Measurements from ENCODE around the gene NR2F1-AS1.
"Not testable (repeated sequence)": the region's sequence is repeated elsewhere in the genome, so short reads cannot be mapped to it uniquely, and the experiment has no call there.

The NR2F1-AS1 gene

GRCh38 chr5:93557021-93557604 is 23.9 kb downstream of the NR2F1-AS1 start:
- DNase-seq (ENCODE audit: low read depth, low spot score) = no peak
- Histone ChIP-seq H3K27ac (ENCODE audit: low read length) (no peak overlapping the region), H3K4me1 (ENCODE audit: control insufficient read depth, insufficient read depth, low read length) (no peaks in the 10 kb centered on the region; the same call in 1 of the 2 replicates), H3K4me3 (ENCODE audit: low read length) (no peak overlapping the region), H3K27me3 (ENCODE audit: control insufficient read depth, insufficient read depth, low read length) (no peaks in the 10 kb centered on the region), H3K36me3 (ENCODE audit: control insufficient read depth, insufficient read depth, low read length) (no peaks in the 10 kb centered on the region), H3K9me3 (ENCODE audit: control insufficient read depth, insufficient read depth, low read length) (no peaks in the 10 kb centered on the region)
- 100% methylated on average over 2 of the region's 2 CpGs for WGBS (ENCODE audit: insufficient coverage, insufficient read length)

- not testable (repeated sequence) for H3K27me3 ChIP-seq (ENCODE audit: control insufficient read depth, insufficient read depth, low read length); H3K4me1 ChIP-seq (ENCODE audit: control insufficient read depth, insufficient read depth, low read length); H3K9me3 ChIP-seq (ENCODE audit: control insufficient read depth, insufficient read depth, low read length); H3K36me3 ChIP-seq (ENCODE audit: control insufficient read depth, insufficient read depth, low read length); DNase-seq (ENCODE audit: low read depth, low spot score); H3K4me3 ChIP-seq (ENCODE audit: low read length); H3K27ac ChIP-seq (ENCODE audit: low read length)
- WGBS (ENCODE audit: insufficient coverage, insufficient read length) = no CpG with 5 or more reads among the region's 3 CpGs
Measured at GRCh38 chr5:93549594-93549993, 31.4 kb downstream of the NR2F1-AS1 start.

GRCh38 chr5:93545872-93546271 is 35.1 kb downstream of the NR2F1-AS1 start:
- H3K27me3 ChIP-seq (ENCODE audit: control insufficient read depth, insufficient read depth, low read length) = no peaks in the 10 kb centered on the region
- no CpG with 5 or more reads among the region's 4 CpGs for WGBS (ENCODE audit: insufficient coverage, insufficient read length)

GRCh38 chr5:93532370-93532769 is 48.6 kb downstream of the NR2F1-AS1 start:
- no peaks in the 10 kb centered on the region for H3K9me3 ChIP-seq (ENCODE audit: control insufficient read depth, insufficient read depth, low read length)
- H3K4me1 ChIP-seq (ENCODE audit: control insufficient read depth, insufficient read depth, low read length) = no peaks in the 10 kb centered on the region
- WGBS (ENCODE audit: insufficient coverage, insufficient read length) = no CpG with 5 or more reads among the region's 4 CpGs
- no peaks in the 10 kb centered on the region for H3K27me3 ChIP-seq (ENCODE audit: control insufficient read depth, insufficient read depth, low read length)
- H3K4me3 ChIP-seq (ENCODE audit: low read length) = no peak overlapping the region
- no peaks in the 10 kb centered on the region for H3K36me3 ChIP-seq (ENCODE audit: control insufficient read depth, insufficient read depth, low read length)
- no peak overlapping the region for H3K27ac ChIP-seq (ENCODE audit: low read length)
- DNase-seq (ENCODE audit: low read depth, low spot score) = no peak

More at GRCh38 chr5:93545872-93546271, 35.1 kb downstream of the NR2F1-AS1 start:
- no peak for DNase-seq (ENCODE audit: low read depth, low spot score)
- Histone ChIP-seq H3K4me3 (ENCODE audit: low read length) (no peak overlapping the region), H3K9me3 (ENCODE audit: control insufficient read depth, insufficient read depth, low read length) (no peaks in the 10 kb centered on the region), H3K36me3 (ENCODE audit: control insufficient read depth, insufficient read depth, low read length) (no peaks in the 10 kb centered on the region), H3K27ac (ENCODE audit: low read length) (no peak overlapping the region), H3K4me1 (ENCODE audit: control insufficient read depth, insufficient read depth, low read length) (no peaks in the 10 kb centered on the region)

- DNase-seq (ENCODE audit: low read depth, low spot score); H3K27ac ChIP-seq (ENCODE audit: low read length); H3K4me3 ChIP-seq (ENCODE audit: low read length); H3K27me3 ChIP-seq (ENCODE audit: control insufficient read depth, insufficient read depth, low read length); H3K36me3 ChIP-seq (ENCODE audit: control insufficient read depth, insufficient read depth, low read length); H3K9me3 ChIP-seq (ENCODE audit: control insufficient read depth, insufficient read depth, low read length); H3K4me1 ChIP-seq (ENCODE audit: control insufficient read depth, insufficient read depth, low read length): not testable (repeated sequence)
- no CpG with 5 or more reads among the region's 3 CpGs for WGBS (ENCODE audit: insufficient coverage, insufficient read length)
Measured at GRCh38 chr5:93521815-93522214, 59.2 kb downstream of the NR2F1-AS1 start.

- H3K4me1 ChIP-seq (ENCODE audit: control insufficient read depth, insufficient read depth, low read length) = no peaks in the 10 kb centered on the region
- H3K4me3 ChIP-seq (ENCODE audit: low read length) = no peak overlapping the region
- H3K36me3 ChIP-seq (ENCODE audit: control insufficient read depth, insufficient read depth, low read length) = no peaks in the 10 kb centered on the region
- no peaks in the 10 kb centered on the region for H3K9me3 ChIP-seq (ENCODE audit: control insufficient read depth, insufficient read depth, low read length)
- DNase-seq (ENCODE audit: low read depth, low spot score) = no peak
- H3K27me3 ChIP-seq (ENCODE audit: control insufficient read depth, insufficient read depth, low read length) = no peaks in the 10 kb centered on the region
- no peak overlapping the region for H3K27ac ChIP-seq (ENCODE audit: low read length)
Measured at GRCh38 chr5:93519740-93520139, 61.3 kb downstream of the NR2F1-AS1 start.

GRCh38 chr5:93517828-93518227 is 63.2 kb downstream of the NR2F1-AS1 start:
- H3K4me1 ChIP-seq (ENCODE audit: control insufficient read depth, insufficient read depth, low read length) = no peaks in the 10 kb centered on the region
- H3K36me3 ChIP-seq (ENCODE audit: control insufficient read depth, insufficient read depth, low read length) = no peaks in the 10 kb centered on the region
- H3K27me3 ChIP-seq (ENCODE audit: control insufficient read depth, insufficient read depth, low read length) = no peaks in the 10 kb centered on the region
- no peak for DNase-seq (ENCODE audit: low read depth, low spot score)
- no peak overlapping the region for H3K27ac ChIP-seq (ENCODE audit: low read length)
- H3K9me3 ChIP-seq (ENCODE audit: control insufficient read depth, insufficient read depth, low read length) = no peaks in the 10 kb centered on the region
- no peak overlapping the region for H3K4me3 ChIP-seq (ENCODE audit: low read length)

- no peak for DNase-seq (ENCODE audit: low read depth, low spot score)
- H3K27ac ChIP-seq (ENCODE audit: low read length) = no peak overlapping the region
- no peak overlapping the region for H3K4me3 ChIP-seq (ENCODE audit: low read length)
- H3K9me3 ChIP-seq (ENCODE audit: control insufficient read depth, insufficient read depth, low read length) = no peaks in the 10 kb centered on the region
- WGBS (ENCODE audit: insufficient coverage, insufficient read length) = no CpG with 5 or more reads among the region's 1 CpG
- no peaks in the 10 kb centered on the region for H3K27me3 ChIP-seq (ENCODE audit: control insufficient read depth, insufficient read depth, low read length)
- H3K36me3 ChIP-seq (ENCODE audit: control insufficient read depth, insufficient read depth, low read length) = no peaks in the 10 kb centered on the region
- no peaks in the 10 kb centered on the region for H3K4me1 ChIP-seq (ENCODE audit: control insufficient read depth, insufficient read depth, low read length)
Measured at GRCh38 chr5:93513298-93513697, 67.7 kb downstream of the NR2F1-AS1 start.

GRCh38 chr5:93512799-93513198 is 68.2 kb downstream of the NR2F1-AS1 start:
- no CpG with 5 or more reads among the region's 3 CpGs for WGBS (ENCODE audit: insufficient coverage, insufficient read length)
- no peak overlapping the region for H3K4me3 ChIP-seq (ENCODE audit: low read length)
- no peaks in the 10 kb centered on the region for H3K4me1 ChIP-seq (ENCODE audit: control insufficient read depth, insufficient read depth, low read length)
- no peaks in the 10 kb centered on the region for H3K36me3 ChIP-seq (ENCODE audit: control insufficient read depth, insufficient read depth, low read length)
- no peaks in the 10 kb centered on the region for H3K27me3 ChIP-seq (ENCODE audit: control insufficient read depth, insufficient read depth, low read length)
- H3K9me3 ChIP-seq (ENCODE audit: control insufficient read depth, insufficient read depth, low read length) = no peaks in the 10 kb centered on the region
- no peak for DNase-seq (ENCODE audit: low read depth, low spot score)
- H3K27ac ChIP-seq (ENCODE audit: low read length) = no peak overlapping the region

- Histone ChIP-seq H3K27me3 (ENCODE audit: control insufficient read depth, insufficient read depth, low read length) (no peaks in the 10 kb centered on the region), H3K36me3 (ENCODE audit: control insufficient read depth, insufficient read depth, low read length) (no peaks in the 10 kb centered on the region), H3K4me3 (ENCODE audit: low read length) (no peak overlapping the region), H3K4me1 (ENCODE audit: control insufficient read depth, insufficient read depth, low read length) (no peaks in the 10 kb centered on the region), H3K9me3 (ENCODE audit: control insufficient read depth, insufficient read depth, low read length) (no peaks in the 10 kb centered on the region), H3K27ac (ENCODE audit: low read length) (no peak overlapping the region)
- WGBS (ENCODE audit: insufficient coverage, insufficient read length) = no CpG with 5 or more reads among the region's 2 CpGs
- DNase-seq (ENCODE audit: low read depth, low spot score) = no peak
Measured at GRCh38 chr5:93511445-93511844, 69.6 kb downstream of the NR2F1-AS1 start.

- DNase-seq (ENCODE audit: low read depth, low spot score) = no peak
- no CpG with 5 or more reads among the region's 2 CpGs for WGBS (ENCODE audit: insufficient coverage, insufficient read length)
- no peaks in the 10 kb centered on the region for H3K27me3 ChIP-seq (ENCODE audit: control insufficient read depth, insufficient read depth, low read length)
- H3K9me3 ChIP-seq (ENCODE audit: control insufficient read depth, insufficient read depth, low read length) = no peaks in the 10 kb centered on the region
- H3K4me1 ChIP-seq (ENCODE audit: control insufficient read depth, insufficient read depth, low read length) = no peaks in the 10 kb centered on the region
- H3K27ac ChIP-seq (ENCODE audit: low read length) = no peak overlapping the region
- no peaks in the 10 kb centered on the region for H3K36me3 ChIP-seq (ENCODE audit: control insufficient read depth, insufficient read depth, low read length)
- H3K4me3 ChIP-seq (ENCODE audit: low read length) = no peak overlapping the region
Measured at GRCh38 chr5:93510626-93511380, 70.2 kb downstream of the NR2F1-AS1 start.

All from iPS DF 6.9 (cell line).